Sigmoid colon (tissue), 7 donors: ENCODE results near the gene SIRT6. TPM values are rescaled to one million over a fixed set of nuclear protein-coding genes. Genes with fewer than 3 reads are reported as not detected.
"Not testable (repeated sequence)": the region's sequence is repeated elsewhere in the genome, so short reads cannot be mapped to it uniquely, and the experiment has no call there.

ENCODE experiments used
- DNase-seq: peaks from one replicate; pipeline ENCODE4 v3.0.0-alpha.2; 2019
- H3K27ac ChIP-seq, 4 donors: fragments of 200-600 bp; sonication (generic); one replicate each; pipeline ENCODE4 v1.5.1; 2016 to 2019; ENCODE audit warnings: mild to moderate bottlenecking in 1 of 4
- H3K27me3 ChIP-seq, 3 donors: fragments of 200-600 bp; sonication (generic); one replicate each; pipeline ENCODE4 v1.5.1; 2019; ENCODE audit warnings: mild to moderate bottlenecking in 1 of 3
- H3K36me3 ChIP-seq, 4 donors: fragments of 200-600 bp; sonication (generic); one replicate each; pipeline ENCODE4 v1.5.1; 2016 to 2019
- H3K4me1 ChIP-seq, 4 donors: fragments of 200-600 bp; sonication (generic); one replicate each; pipeline ENCODE4 v1.5.1; 2017 to 2019
- H3K4me3 ChIP-seq, 4 donors: fragments of 200-600 bp; sonication (generic); one replicate each; pipeline ENCODE4 v1.5.1; 2017 to 2019; ENCODE audit warnings: mild to moderate bottlenecking in 2 of 4, moderate library complexity in 1 of 4
- H3K9me3 ChIP-seq, 4 donors: fragments of 200-600 bp in 3 of 4; sonication (generic) in 3 of 4; one replicate each; pipeline versions ENCODE4 v1.5.1 to v1.6.1; 2013 to 2019
- CTCF ChIP-seq, 4 experiments: fragments of 450-650 bp in 3 of 4; fragments of 200-600 bp in 1 of 4; IDR thresholded peaks; one replicate each; pipeline ENCODE4 v1.5.1; 2016 to 2019; ENCODE audit warnings: antibody characterized with exemption in 4 of 4, mild to moderate bottlenecking in 3 of 4, moderate library complexity in 2 of 4
- EP300 ChIP-seq, 4 donors: sonication (generic); formaldehyde crosslinking; IDR thresholded peaks; one replicate each; pipeline ENCODE4 v1.6.1; 2017; ENCODE audit warnings: antibody characterized with exemption in 4 of 4
- POLR2A ChIP-seq, 2 donors: fragments of 450-650 bp; IDR thresholded peaks; one replicate each; pipeline ENCODE4 v1.6.1; 2016; ENCODE audit warnings: antibody characterized with exemption in 2 of 2, mild to moderate bottlenecking in 2 of 2, moderate library complexity in 2 of 2
- POLR2AphosphoS5 ChIP-seq, 4 donors: sonication (generic); formaldehyde crosslinking; IDR thresholded peaks; one replicate each; pipeline ENCODE4 v1.6.1; 2017; ENCODE audit warnings: antibody characterized with exemption in 4 of 4
- WGBS, 2 donors: extraction: QIAGEN DNeasy Blood & Tissue Kit; methylation state at CpG; one replicate each; pipeline ENCODE4 v1.1.7; 2013; 5-methylcytosine and 5-hydroxymethylcytosine counted together
- intact Hi-C: fragments of 100-400 bp; cut with DNase I; formaldehyde crosslinking; loops from one replicate; pipeline ENCODE4 v1.15.1; 2023
- polyA plus RNA-seq, 3 donors: library from polyadenylated mRNA; stranded (reverse); fragments of 200-250 nt; gene quantifications; one replicate each; pipeline ENCODE4 v1.2.3, GENCODE V29; 2013
- total RNA-seq, 4 donors: library from RNA; depleted of rRNA; stranded (reverse); fragments of >200 nt; gene quantifications; one replicate each; pipeline ENCODE4 v1.1.0, GENCODE V29; 2016
- donor health status: healthy with polysubstance abuse.
- donor health status: Bipolar disorder and iron deficiency.
- donor health status: healthy.

Gene SIRT6
- total and polyA plus RNA-seq, 7 donors: 10.3 to 132 (median 23.5) TPM

GRCh38 chr19:4171676-4172075 is 10.7 kb downstream of the SIRT6 start:
- peaks cover 0 to 7% (median 3%) of the 10 kb centered on the region in 4 donors for H3K4me1 ChIP-seq
- DNase-seq: no peak
- TF ChIP-seq CTCF (IDR thresholded peaks at IDR 0.05) (no peak), EP300 (IDR thresholded peaks at IDR 0.05) (no peak), POLR2A (IDR thresholded peaks at IDR 0.05) (no peak)
- H3K27me3 ChIP-seq: peaks cover 0 to 42% (median 4%) of the 10 kb centered on the region in 3 donors
- intact Hi-C loops: no loop called here
- peaks cover 0 to 19% (median 4%) of the 10 kb centered on the region in 4 donors for H3K36me3 ChIP-seq
- no peaks in the 10 kb centered on the region for H3K9me3 ChIP-seq
- WGBS, 2 donors: 58 to 63% methylated on average over 22 of the region's 22 CpGs
- no peak overlapping the region for H3K27ac ChIP-seq
- H3K4me3 ChIP-seq: no peak overlapping the region

- H3K9me3 ChIP-seq: no peaks in the 10 kb centered on the region
- H3K36me3 ChIP-seq: no peaks in the 10 kb centered on the region
- DNase-seq: no peak
- WGBS, 2 donors: 20 to 58% methylated on average over 11 of the region's 11 CpGs
- intact Hi-C loops: no loop called here
- H3K27me3 ChIP-seq: peaks cover 0 to 19% (median 0%) of the 10 kb centered on the region in 3 donors
- H3K4me3 ChIP-seq: no peak overlapping the region
- no peak for TF ChIP-seq POLR2AphosphoS5 (IDR thresholded peaks at IDR 0.05)
- no peak for TF ChIP-seq CTCF (IDR thresholded peaks at IDR 0.05)
- no peak for TF ChIP-seq POLR2A (IDR thresholded peaks at IDR 0.05)
- no peak for TF ChIP-seq EP300 (IDR thresholded peaks at IDR 0.05)
- no peaks in the 10 kb centered on the region for H3K4me1 ChIP-seq
- H3K27ac ChIP-seq: no peak overlapping the region
Measured at GRCh38 chr19:4164262-4164661, 18.1 kb downstream of the SIRT6 start.

- TF ChIP-seq POLR2A (IDR thresholded peaks at IDR 0.05): no peak
- no peak for TF ChIP-seq CTCF (IDR thresholded peaks at IDR 0.05)
- TF ChIP-seq POLR2AphosphoS5 (IDR thresholded peaks at IDR 0.05): no peak
- no peak for TF ChIP-seq EP300 (IDR thresholded peaks at IDR 0.05)
- Histone ChIP-seq H3K9me3 (no peaks in the 10 kb centered on the region), H3K27ac (no peak overlapping the region), H3K4me3 (no peak overlapping the region), H3K27me3 (peaks cover 0 to 11% (median 0%) of the 10 kb centered on the region in 3 donors), H3K36me3 (no peaks in the 10 kb centered on the region), H3K4me1 (no peaks in the 10 kb centered on the region)
- 59 to 80% methylated on average over 7 of the region's 7 CpGs for WGBS, 2 donors
- DNase-seq: no peak
- intact Hi-C loops: no loop called here
Measured at GRCh38 chr19:4161415-4162077, 20.8 kb downstream of the SIRT6 start.

GRCh38 chr19:4157971-4158370 is 24.4 kb downstream of the SIRT6 start:
- H3K4me1 ChIP-seq, intact Hi-C loops, H3K4me3 ChIP-seq, H3K9me3 ChIP-seq, H3K36me3 ChIP-seq, DNase-seq, H3K27ac ChIP-seq: not testable (repeated sequence)
- H3K27me3 ChIP-seq: peaks cover 0 to 15% (median 14%) of the 10 kb centered on the region in 3 donors
- 57 to 82% methylated on average over 8 of the region's 8 CpGs for WGBS, 2 donors

GRCh38 chr19:4157164-4157563 is 25.2 kb downstream of the SIRT6 start:
- no peak for DNase-seq
- no peak overlapping the region for H3K27ac ChIP-seq
- no peak overlapping the region for H3K4me3 ChIP-seq
- H3K4me1 ChIP-seq: no peaks in the 10 kb centered on the region
- intact Hi-C loops: no loop called here
- TF ChIP-seq POLR2AphosphoS5 (IDR thresholded peaks at IDR 0.05): no peak
- TF ChIP-seq EP300 (IDR thresholded peaks at IDR 0.05): no peak
- TF ChIP-seq POLR2A (IDR thresholded peaks at IDR 0.05): no peak
- TF ChIP-seq CTCF (IDR thresholded peaks at IDR 0.05): no peak
- WGBS, 2 donors: 53 to 83% methylated on average over 6 of the region's 6 CpGs
- H3K36me3 ChIP-seq: no peaks in the 10 kb centered on the region
- peaks cover 0 to 21% (median 14%) of the 10 kb centered on the region in 3 donors for H3K27me3 ChIP-seq
- H3K9me3 ChIP-seq: no peaks in the 10 kb centered on the region
